H1 (cell line): ENCODE measurements around the gene SH3RF2. TPM values are rescaled to one million over a fixed set of nuclear protein-coding genes. Genes with fewer than 3 reads are reported as not detected.

ENCODE experiments used
- CTCF ChIA-PET: fragments of 300-600 bp; sonication (Branson Sonifier 250); formaldehyde crosslinking; loops from one replicate; lab custom pipeline; 2021; ENCODE audit not compliant: partially characterized antibody; lab: Charles Lee
- POLR2A ChIA-PET: fragments of 300-600 bp; sonication (Branson Sonifier 250); formaldehyde crosslinking; loops from one replicate; lab custom pipeline; 2021; ENCODE audit warnings: inconsistent platforms; ENCODE audit not compliant: partially characterized antibody; lab: Charles Lee
- DNase-seq, 2 experiments: peaks; one replicate each; pipeline versions ENCODE4 v3.0.0 to v3.0.0-alpha.2; 2010 to 2022; ENCODE audit warnings: low spot score in 2 of 2, low read depth in 1 of 2, mixed read lengths in 1 of 2
- FAIRE-seq: peaks from 2 replicates; lab custom pipeline; 2011; peaks lifted over from hg19 to GRCh38; lab: Jason Lieb, UNC
- H2AFZ ChIP-seq: 2 replicates; pipeline ENCODE4 v1.8.1; 2012; ENCODE audit warnings: low read length, inconsistent platforms
- H2AK5ac ChIP-seq: 2 replicates; pipeline ENCODE4 v1.6.1; 2013; ENCODE audit warnings: low read depth, low read length
- H2BK120ac ChIP-seq: replicated peaks from 2 replicates; pipeline ENCODE3; 2013; ENCODE audit warnings: low read depth, low read length, inconsistent platforms
- H2BK12ac ChIP-seq: 2 replicates; pipeline ENCODE4 v1.6.1; 2013; ENCODE audit warnings: low read depth, low read length
- H2BK15ac ChIP-seq: 2 replicates; pipeline ENCODE4 v1.6.1; 2013; ENCODE audit warnings: low read length
- H2BK20ac ChIP-seq: 2 replicates; pipeline ENCODE4 v1.6.1; 2013; ENCODE audit warnings: low read length
- H2BK5ac ChIP-seq: 2 replicates; pipeline ENCODE4 v1.6.1; 2013; ENCODE audit warnings: low read depth, low read length
- H3K14ac ChIP-seq: 2 replicates; pipeline ENCODE4 v1.6.1; 2013; ENCODE audit warnings: inconsistent platforms; ENCODE audit not compliant: insufficient read length
- H3K18ac ChIP-seq: 2 replicates; pipeline ENCODE4 v1.6.1; 2013; ENCODE audit warnings: low read length; ENCODE audit errors: extremely low read depth
- H3K23ac ChIP-seq: 2 replicates; pipeline ENCODE4 v1.6.1; 2013; ENCODE audit warnings: inconsistent platforms; ENCODE audit not compliant: insufficient read length
- H3K23me2 ChIP-seq: 2 replicates; pipeline ENCODE4 v1.6.1; 2013; ENCODE audit warnings: low read depth, low read length
- H3K27ac ChIP-seq: 2 replicates; pipeline ENCODE4 v1.6.1; 2011; ENCODE audit warnings: low read depth, low read length, inconsistent platforms
- H3K27me3 ChIP-seq, 4 experiments: replicated peaks in 1 of 4; 1 replicate in 1 of 4; 2 replicates in 3 of 4; pipeline versions ENCODE4 v1.6.1 to v1.8.1; 2011 to 2013; ENCODE audit warnings: low read length in 3 of 4, mild to moderate bottlenecking in 3 of 4, inconsistent platforms in 2 of 4, mixed read lengths in 2 of 4, moderate library complexity in 1 of 4; ENCODE audit not compliant: control insufficient read depth in 3 of 4, insufficient read depth in 3 of 4; ENCODE audit errors: extremely low read depth in 1 of 4
- H3K36me3 ChIP-seq, 4 experiments: 2 replicates each; pipeline versions ENCODE4 v1.6.1 to v1.8.1; 2011 to 2013; ENCODE audit warnings: mild to moderate bottlenecking in 4 of 4, low read length in 3 of 4, moderate library complexity in 2 of 4, control low read depth in 1 of 4, inconsistent platforms in 1 of 4; ENCODE audit not compliant: insufficient read depth in 4 of 4, control insufficient read depth in 2 of 4
- H3K4ac ChIP-seq: replicated peaks from 2 replicates; pipeline ENCODE3; 2013; ENCODE audit warnings: low read length, low read depth, mixed read lengths, inconsistent platforms; ENCODE audit not compliant: insufficient read length
- H3K4me1 ChIP-seq, 4 experiments: replicated peaks in 1 of 4; 1 replicate in 1 of 4; 2 replicates in 3 of 4; pipeline versions ENCODE4 v1.6.1 to v1.8.1; 2011 to 2013; ENCODE audit warnings: low read length in 3 of 4, inconsistent platforms in 2 of 4, mixed read lengths in 1 of 4; ENCODE audit not compliant: insufficient read depth in 4 of 4, control insufficient read depth in 3 of 4
- H3K4me2 ChIP-seq, 2 experiments: 2 replicates each; pipeline versions ENCODE4 v1.6.1 to v1.8.1; 2011 to 2013; ENCODE audit warnings: low read depth in 2 of 2, low read length in 2 of 2, control low read depth in 1 of 2, inconsistent platforms in 1 of 2, mild to moderate bottlenecking in 1 of 2; ENCODE audit not compliant: insufficient read depth in 1 of 2
- H3K4me3 ChIP-seq, 4 experiments: fragments of 200-600, 300-600 bp in 1 of 4; sonication (generic), shearing (Covaris generic), sonication (Bioruptor Twin) in 1 of 4; 2 replicates each; pipeline versions ENCODE4 v1.5.1 to v1.8.1; 2011 to 2016; ENCODE audit warnings: low read length in 4 of 4, low read depth in 3 of 4, control low read depth in 2 of 4, inconsistent platforms in 2 of 4, mild to moderate bottlenecking in 2 of 4, mixed read lengths in 1 of 4, moderate library complexity in 1 of 4; ENCODE audit not compliant: insufficient read depth in 2 of 4; ENCODE audit errors: extremely low read depth in 1 of 4
- H3K56ac ChIP-seq: replicated peaks from 2 replicates; pipeline ENCODE3; 2013; ENCODE audit warnings: low read depth, mild to moderate bottlenecking, mixed read lengths, low read length, inconsistent platforms; ENCODE audit not compliant: insufficient read length
- H3K79me1 ChIP-seq: 2 replicates; pipeline ENCODE4 v1.6.1; 2013; ENCODE audit warnings: low read depth, low read length, control low read depth
- H3K79me2 ChIP-seq, 2 experiments: 2 replicates each; pipeline versions ENCODE4 v1.6.1 to v1.8.1; 2012 to 2013; ENCODE audit warnings: low read length in 2 of 2, mild to moderate bottlenecking in 2 of 2, inconsistent platforms in 1 of 2; ENCODE audit not compliant: insufficient read depth in 2 of 2, control insufficient read depth in 1 of 2
- H3K9ac ChIP-seq, 4 experiments: replicated peaks in 1 of 4; 1 replicate in 1 of 4; 2 replicates in 3 of 4; pipeline versions ENCODE4 v1.6.1 to v1.8.1; 2011 to 2013; ENCODE audit warnings: low read depth in 3 of 4, low read length in 3 of 4, control low read depth in 2 of 4, mild to moderate bottlenecking in 2 of 4, moderate library complexity in 2 of 4, inconsistent platforms in 1 of 4; ENCODE audit errors: extremely low read depth in 1 of 4
- H3K9me3 ChIP-seq, 2 experiments: 2 replicates each; pipeline versions ENCODE4 v1.6.1 to v1.8.1; 2012 to 2013; ENCODE audit warnings: mild to moderate bottlenecking in 2 of 2, moderate library complexity in 2 of 2, control low read depth in 1 of 2, inconsistent platforms in 1 of 2, low read depth in 1 of 2, low read length in 1 of 2, mixed read lengths in 1 of 2; ENCODE audit not compliant: insufficient read depth in 2 of 2
- H4K20me1 ChIP-seq, 2 experiments: replicated peaks in 1 of 2; 2 replicates each; pipeline versions ENCODE3 to v1.8.1; 2011 to 2013; ENCODE audit warnings: inconsistent platforms in 2 of 2, low read length in 2 of 2, mild to moderate bottlenecking in 1 of 2; ENCODE audit not compliant: insufficient read depth in 2 of 2, control insufficient read depth in 1 of 2
- H4K5ac ChIP-seq: 2 replicates; pipeline ENCODE4 v1.6.1; 2013; ENCODE audit warnings: low read length, low read depth, mixed read lengths, inconsistent platforms; ENCODE audit not compliant: insufficient read length
- H4K8ac ChIP-seq: 2 replicates; pipeline ENCODE4 v1.8.0; 2013; ENCODE audit warnings: mild to moderate bottlenecking, moderate library complexity, low read length, inconsistent platforms; ENCODE audit not compliant: insufficient read depth; ENCODE audit errors: extremely low read depth
- H4K91ac ChIP-seq: replicated peaks from 2 replicates; pipeline ENCODE3; 2013; ENCODE audit warnings: low read length, mixed read lengths, inconsistent platforms; ENCODE audit not compliant: insufficient read length
- BCL11A ChIP-seq, 2 experiments: IDR thresholded peaks; one replicate each; pipeline ENCODE4 v1.6.1; 2011; ENCODE audit warnings: low read depth in 2 of 2, low read length in 2 of 2, mild to moderate bottlenecking in 2 of 2
- EZH2 ChIP-seq: fragments of 200-600 bp; sonication (generic); IDR thresholded peaks from 2 replicates; pipeline ENCODE4 v1.7.1; 2012; ENCODE audit warnings: low read depth, mild to moderate bottlenecking, moderate library complexity, low read length, inconsistent platforms; ENCODE audit not compliant: severe bottlenecking
- HDAC2 ChIP-seq, 2 experiments: fragments of 300-600 bp in 1 of 2; sonication (generic) in 1 of 2; IDR thresholded peaks; 2 replicates each; pipeline ENCODE4 v1.6.1; 2011 to 2012; ENCODE audit warnings: low read depth in 2 of 2, low read length in 2 of 2, mild to moderate bottlenecking in 2 of 2, moderate library complexity in 2 of 2, borderline replicate concordance in 1 of 2, inconsistent platforms in 1 of 2
- HDAC6 ChIP-seq: IDR thresholded peaks from one replicate; pipeline ENCODE4 v1.7.1; 2012; ENCODE audit warnings: low read depth, mild to moderate bottlenecking, inconsistent platforms, low read length, moderate library complexity
- KDM5A ChIP-seq: fragments of 200-600 bp; IDR thresholded peaks from 2 replicates; pipeline ENCODE4 v1.7.1; 2012; ENCODE audit warnings: mild to moderate bottlenecking, low read length, inconsistent platforms, mixed read lengths
- SP4 ChIP-seq: IDR thresholded peaks from 2 replicates; pipeline ENCODE4 v1.6.1; 2012; ENCODE audit warnings: low read length, inconsistent platforms
- TBP ChIP-seq: IDR thresholded peaks from 2 replicates; pipeline ENCODE4 v1.6.1; 2011; ENCODE audit warnings: low read depth, low read length, improper control_type of control experiment
- USF2 ChIP-seq: IDR thresholded peaks from 2 replicates; pipeline ENCODE4 v1.6.1; 2011; ENCODE audit warnings: low read length, improper control_type of control experiment
- ZNF274 ChIP-seq: IDR thresholded peaks from 2 replicates; pipeline ENCODE4 v1.7.0; 2012; ENCODE audit warnings: low read length, borderline replicate concordance; ENCODE audit errors: extremely low read depth
- WGBS, 2 experiments: shearing (Covaris generic) in 1 of 2; methylation state at CpG; one replicate each; pipeline versions ENCODE4 v1.1.6 to v1.1.7; 2013 to 2015; ENCODE audit warnings: low lambda C conversion rate in 2 of 2, mixed read lengths in 2 of 2, inconsistent platforms in 1 of 2, low coverage in 1 of 2, missing lambda C conversion rate in 1 of 2; ENCODE audit not compliant: insufficient replicate concordance in 2 of 2, insufficient coverage in 1 of 2, insufficient read length in 1 of 2; ENCODE audit errors: extremely low coverage in 1 of 2, missing lambda C conversion rate in 1 of 2; 5-methylcytosine and 5-hydroxymethylcytosine counted together
- polyA plus RNA-seq, 7 experiments: library from polyadenylated mRNA; depleted of rRNA in 3 of 7; stranded (reverse) in 5 of 7; unstranded in 2 of 7; fragments of >200 nt in 5 of 7; fragments of 200-250 nt in 2 of 7; gene quantifications; 1 replicate in 5 of 7; 2 replicates in 1 of 7; 4 replicates in 1 of 7; pipeline versions ENCODE4 v1.2.1 to v1.2.3, GENCODE V29; 2011 to 2013; ENCODE audit warnings: missing spikeins in 2 of 7, mixed read lengths in 2 of 7
- total RNA-seq: library from RNA; stranded (reverse); fragmentation: NEBNext Ultra II Directional; extraction: Animal tissue kit (Norgen Biotek cat#: 25700); gene quantifications from 2 replicates; pipeline ENCODE4 v1.2.1, GENCODE V29; 2021

SH3RF2 gene
- total and polyA plus RNA-seq, 2 of the 8 experiments (the other 6 are each of a cell fraction or from before 2014, with no cell fraction given), result 0.80 to 0.95 TPM

- Histone ChIP-seq H3K4me3 (no peak overlapping the region), H3K56ac (no peak overlapping the region), H4K8ac (no peak overlapping the region), H2AFZ (no peak overlapping the region), H2BK20ac (no peak overlapping the region), H2BK12ac (no peak overlapping the region), H3K4ac (no peak overlapping the region), H3K4me1 (peaks cover 0 to 4% (median 1%) of the 10 kb centered on the region in 4 experiments; a peak in 2 of 7 replicates), H2BK5ac (no peak overlapping the region), H3K79me2 (no peaks in the 10 kb centered on the region), H4K5ac (no peak overlapping the region), H2BK120ac (no peak overlapping the region), H3K27me3 (no peaks in the 10 kb centered on the region), H3K79me1 (no peaks in the 10 kb centered on the region), H2AK5ac (no peak overlapping the region), H4K91ac (no peak overlapping the region), H3K14ac (no peak overlapping the region), H3K27ac (no peak overlapping the region), H4K20me1 (no peaks in the 10 kb centered on the region), H3K4me2 (no peak overlapping the region), H2BK15ac (no peak overlapping the region), H3K23me2 (no peaks in the 10 kb centered on the region), H3K23ac (no peak overlapping the region), H3K9ac (no peak overlapping the region), H3K18ac (no peak overlapping the region), H3K36me3 (no peaks in the 10 kb centered on the region), H3K9me3 (peaks cover 0 to 2% of the 10 kb centered on the region in 2 experiments; a peak in 1 of 4 replicates)
- POLR2A ChIA-PET, result no interaction called here
- WGBS, 2 experiments, result 93% methylated on average over 3 of the region's 3 CpGs; no CpG with 5 or more reads in 1 of the 2 experiments
- FAIRE-seq (no peak), DNase-seq (no peak)
- CTCF ChIA-PET, result interaction anchor here (0.9 to 3.2 kb wide), 9 partner anchors 11 to 87 kb away, joined by 3 to 15 read pairs (median 3); no protein-coding TSS in a partner anchor
- TF ChIP-seq KDM5A (no peak), HDAC2 (IDR thresholded peaks at IDR 0.05; ENCODE audit: borderline replicate concordance in 1 of 2, low read depth in 2 of 2, low read length in 2 of 2) (no peak), TBP (no peak), USF2 (no peak), HDAC6 (no peak), EZH2 (no peak), SP4 (no peak), BCL11A (IDR thresholded peaks at IDR 0.05; ENCODE audit: low read depth in 2 of 2, low read length in 2 of 2) (no peak), ZNF274 (no peak)
These were observed 38.6 kb downstream of the SH3RF2 start for GRCh38 chr5:145975001-145975360.
